KMS-11 (cell line): ENCODE data around the gene DCLK3.

Experiments used
- H2AFZ ChIP-seq: fragments of 200-600 bp; sonication (generic); 2 replicates; pipeline ENCODE4 v1.6.1; 2016; ENCODE audit warnings: antibody characterized with exemption, mixed run types, low read depth
- H3K27ac ChIP-seq: fragments of 200-600 bp; sonication (generic); 2 replicates; pipeline ENCODE4 v1.6.1; 2016; ENCODE audit warnings: mild to moderate bottlenecking, mixed run types
- H3K27me3 ChIP-seq: fragments of 200-600 bp; sonication (generic); 2 replicates; pipeline ENCODE4 v1.6.1; 2017; ENCODE audit warnings: mild to moderate bottlenecking, low read depth, mixed run types, moderate library complexity; ENCODE audit not compliant: insufficient read depth
- H3K36me3 ChIP-seq: fragments of 200-600 bp; sonication (generic); 2 replicates; pipeline ENCODE4 v1.6.1; 2017; ENCODE audit warnings: mild to moderate bottlenecking, mixed run types; ENCODE audit not compliant: insufficient read depth
- H3K4me1 ChIP-seq: fragments of 200-600 bp; sonication (generic); 2 replicates; pipeline ENCODE4 v1.6.1; 2016; ENCODE audit warnings: mild to moderate bottlenecking, low read depth, mixed run types; ENCODE audit not compliant: poor library complexity, severe bottlenecking
- H3K4me2 ChIP-seq: fragments of 200-600 bp; sonication (generic); 2 replicates; pipeline ENCODE4 v1.7.0; 2016; ENCODE audit warnings: mild to moderate bottlenecking, mixed run types
- H3K4me3 ChIP-seq: fragments of 200-600 bp; sonication (generic); IDR thresholded peaks from 2 replicates; pipeline ENCODE4 v1.6.1; 2017; ENCODE audit warnings: low read depth, low read length, mixed read lengths; ENCODE audit not compliant: insufficient read depth
- H3K79me2 ChIP-seq: fragments of 200-600 bp; sonication (generic); 2 replicates; pipeline ENCODE4 v1.6.1; 2016; ENCODE audit warnings: low read depth, mixed run types; ENCODE audit not compliant: insufficient read depth
- H3K9ac ChIP-seq: fragments of 200-600 bp; sonication (generic); 2 replicates; pipeline ENCODE4 v1.6.1; 2016; ENCODE audit warnings: mild to moderate bottlenecking, mixed run types
- H4K20me1 ChIP-seq: fragments of 200-600 bp; sonication (generic); 2 replicates; pipeline ENCODE4 v1.6.1; 2016; ENCODE audit warnings: mild to moderate bottlenecking, mixed run types; ENCODE audit not compliant: insufficient read depth
- CTCF ChIP-seq: fragments of 200-600 bp; sonication (generic); conservative IDR thresholded peaks from 2 replicates; pipeline ENCODE4 v1.6.1; 2017; ENCODE audit warnings: low read depth, mild to moderate bottlenecking, antibody characterized with exemption, low read length, moderate library complexity, mixed read lengths

The DCLK3 gene

GRCh38 chr3:36733162-36733696 is 31.1 kb downstream of the DCLK3 start:
- no peak overlapping the region for H3K27ac ChIP-seq
- H4K20me1 ChIP-seq: no peaks in the 10 kb centered on the region
- H2AFZ ChIP-seq: no peak overlapping the region
- no peak overlapping the region for H3K4me2 ChIP-seq
- H3K4me1 ChIP-seq: no peaks in the 10 kb centered on the region
- no peak overlapping the region for H3K4me3 ChIP-seq
- H3K79me2 ChIP-seq: no peaks in the 10 kb centered on the region
- no peak overlapping the region for H3K9ac ChIP-seq
- TF ChIP-seq CTCF: no peak
- no peaks in the 10 kb centered on the region for H3K36me3 ChIP-seq
- H3K27me3 ChIP-seq: no peaks in the 10 kb centered on the region

GRCh38 chr3:36730966-36731365 is 33.4 kb downstream of the DCLK3 start:
- H3K27me3 ChIP-seq: no peaks in the 10 kb centered on the region
- H3K9ac ChIP-seq: no peak overlapping the region
- H3K4me2 ChIP-seq: no peak overlapping the region
- no peaks in the 10 kb centered on the region for H4K20me1 ChIP-seq
- TF ChIP-seq CTCF: no peak
- no peaks in the 10 kb centered on the region for H3K79me2 ChIP-seq
- no peak overlapping the region for H3K27ac ChIP-seq
- H3K4me3 ChIP-seq: no peak overlapping the region
- H2AFZ ChIP-seq: no peak overlapping the region
- H3K4me1 ChIP-seq: no peaks in the 10 kb centered on the region
- H3K36me3 ChIP-seq: no peaks in the 10 kb centered on the region

- no peaks in the 10 kb centered on the region for H3K36me3 ChIP-seq
- H3K27me3 ChIP-seq: no peaks in the 10 kb centered on the region
- H3K27ac ChIP-seq: no peak overlapping the region
- peak; percentile 60 for TF ChIP-seq CTCF
- no peaks in the 10 kb centered on the region for H4K20me1 ChIP-seq
- no peaks in the 10 kb centered on the region for H3K79me2 ChIP-seq
- H3K9ac ChIP-seq: no peak overlapping the region
- H3K4me1 ChIP-seq: no peaks in the 10 kb centered on the region
- no peak overlapping the region for H3K4me3 ChIP-seq
- no peak overlapping the region for H3K4me2 ChIP-seq
- no peak overlapping the region for H2AFZ ChIP-seq
These were observed 34.9 kb downstream of the DCLK3 start for GRCh38 chr3:36729204-36730056.

GRCh38 chr3:36714343-36715086 is 49.8 kb downstream of the DCLK3 start:
- H3K27ac ChIP-seq: no peak overlapping the region
- TF ChIP-seq CTCF: no peak
- no peaks in the 10 kb centered on the region for H3K4me1 ChIP-seq
- no peaks in the 10 kb centered on the region for H3K27me3 ChIP-seq
- H3K9ac ChIP-seq: no peak overlapping the region
- H4K20me1 ChIP-seq: no peaks in the 10 kb centered on the region
- no peak overlapping the region for H3K4me3 ChIP-seq
- H3K36me3 ChIP-seq: no peaks in the 10 kb centered on the region
- no peak overlapping the region for H2AFZ ChIP-seq
- no peaks in the 10 kb centered on the region for H3K79me2 ChIP-seq
- no peak overlapping the region for H3K4me2 ChIP-seq
